ENCODE results near the gene ASAP3.

The ASAP3 gene

GRCh38 chr1:23525558-23526250 lies 41.7 kb upstream of the ASAP3 start:
- TF ChIP-seq CTCF (IDR thresholded peaks at IDR 0.05; ENCODE audit: insufficient read depth, missing control alignments): no peak
- no peak for DNase-seq (ENCODE audit: insufficient read length, low spot score)
- no peak for FAIRE-seq

- FAIRE-seq: no peak
- TF ChIP-seq CTCF (IDR thresholded peaks at IDR 0.05; ENCODE audit: insufficient read depth, missing control alignments): no peak
- DNase-seq (ENCODE audit: insufficient read length, low spot score): peak; percentile 31
Observed at GRCh38 chr1:23524716-23525401, 40.9 kb upstream of the ASAP3 start.

- TF ChIP-seq CTCF (IDR thresholded peaks at IDR 0.05; ENCODE audit: insufficient read depth, missing control alignments): no peak
- FAIRE-seq (no peak), DNase-seq (ENCODE audit: insufficient read length, low spot score) (no peak)
Observed at GRCh38 chr1:23524163-23524562, 40.2 kb upstream of the ASAP3 start.

GRCh38 chr1:23522244-23522982 lies 38.4 kb upstream of the ASAP3 start:
- TF ChIP-seq CTCF (IDR thresholded peaks at IDR 0.05; ENCODE audit: insufficient read depth, missing control alignments): no peak
- FAIRE-seq (no peak), DNase-seq (ENCODE audit: insufficient read length, low spot score) (no peak)

- DNase-seq (ENCODE audit: insufficient read length, low spot score) (no peak), FAIRE-seq (no peak)
- no peak for TF ChIP-seq CTCF (IDR thresholded peaks at IDR 0.05; ENCODE audit: insufficient read depth, missing control alignments)
Observed at GRCh38 chr1:23521588-23521987, 37.6 kb upstream of the ASAP3 start.

GRCh38 chr1:23517581-23517980 lies 33.6 kb upstream of the ASAP3 start:
- no peak for DNase-seq (ENCODE audit: insufficient read length, low spot score)
- TF ChIP-seq CTCF (IDR thresholded peaks at IDR 0.05; ENCODE audit: insufficient read depth, missing control alignments): no peak
- FAIRE-seq: no peak
